ENCODE data around the gene NAA40. TPM values are rescaled to one million over a fixed set of nuclear protein-coding genes. Genes with fewer than 3 reads are reported as not detected.

NAA40 gene
- total RNA-seq, 1 donor: 16.4 TPM

DNA sequence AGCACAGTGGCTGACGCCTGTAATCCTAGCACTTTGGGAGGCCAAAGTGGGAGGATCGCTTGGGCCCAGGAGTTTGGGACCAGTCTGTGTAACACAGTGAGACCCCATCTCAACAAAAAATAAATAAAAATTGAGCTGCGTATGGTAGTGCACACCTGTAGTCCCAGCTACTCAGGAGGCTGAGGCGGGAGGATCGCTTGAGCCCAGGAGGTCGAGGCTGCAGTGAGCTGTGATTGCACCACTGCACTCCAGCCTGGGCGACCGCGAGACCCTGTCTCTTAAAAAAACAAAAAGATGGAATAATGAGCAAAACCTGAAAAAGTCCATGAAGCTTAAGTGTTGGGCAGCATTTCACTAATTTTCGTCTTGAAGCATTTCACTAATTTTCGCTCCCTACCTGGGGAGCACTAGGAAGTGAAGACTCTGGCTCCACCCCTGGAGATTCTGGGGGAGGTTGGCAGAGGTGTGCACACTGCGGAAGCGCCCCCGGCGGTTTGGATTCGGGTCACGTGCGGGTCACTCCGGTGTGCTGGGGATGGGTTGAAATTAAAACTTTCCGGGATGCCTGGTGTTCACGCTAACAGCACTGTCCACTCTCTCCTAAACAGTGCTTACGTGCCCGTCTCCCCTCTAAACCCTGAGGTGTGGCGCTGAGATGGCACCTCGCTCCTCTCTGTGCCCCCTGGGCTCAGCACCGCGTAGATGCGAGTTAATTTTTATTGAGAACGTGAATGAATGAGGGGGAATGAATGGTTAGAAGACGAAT, 906 bp upstream of the NAA40 start:
- no peak for DNase-seq (ENCODE audit: low read depth)
- TF ChIP-seq, protein P1, sequence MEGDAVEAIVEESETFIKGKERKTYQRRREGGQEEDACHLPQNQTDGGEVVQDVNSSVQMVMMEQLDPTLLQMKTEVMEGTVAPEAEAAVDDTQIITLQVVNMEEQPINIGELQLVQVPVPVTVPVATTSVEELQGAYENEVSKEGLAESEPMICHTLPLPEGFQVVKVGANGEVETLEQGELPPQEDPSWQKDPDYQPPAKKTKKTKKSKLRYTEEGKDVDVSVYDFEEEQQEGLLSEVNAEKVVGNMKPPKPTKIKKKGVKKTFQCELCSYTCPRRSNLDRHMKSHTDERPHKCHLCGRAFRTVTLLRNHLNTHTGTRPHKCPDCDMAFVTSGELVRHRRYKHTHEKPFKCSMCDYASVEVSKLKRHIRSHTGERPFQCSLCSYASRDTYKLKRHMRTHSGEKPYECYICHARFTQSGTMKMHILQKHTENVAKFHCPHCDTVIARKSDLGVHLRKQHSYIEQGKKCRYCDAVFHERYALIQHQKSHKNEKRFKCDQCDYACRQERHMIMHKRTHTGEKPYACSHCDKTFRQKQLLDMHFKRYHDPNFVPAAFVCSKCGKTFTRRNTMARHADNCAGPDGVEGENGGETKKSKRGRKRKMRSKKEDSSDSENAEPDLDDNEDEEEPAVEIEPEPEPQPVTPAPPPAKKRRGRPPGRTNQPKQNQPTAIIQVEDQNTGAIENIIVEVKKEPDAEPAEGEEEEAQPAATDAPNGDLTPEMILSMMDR (IDR thresholded peaks at IDR 0.05; ENCODE audit: insufficient read depth, low read depth, low read length): no peak
- peak overlapping the region; percentile 92 for H3K4me3 ChIP-seq (ENCODE audit: low read depth, low read length)

DNA sequence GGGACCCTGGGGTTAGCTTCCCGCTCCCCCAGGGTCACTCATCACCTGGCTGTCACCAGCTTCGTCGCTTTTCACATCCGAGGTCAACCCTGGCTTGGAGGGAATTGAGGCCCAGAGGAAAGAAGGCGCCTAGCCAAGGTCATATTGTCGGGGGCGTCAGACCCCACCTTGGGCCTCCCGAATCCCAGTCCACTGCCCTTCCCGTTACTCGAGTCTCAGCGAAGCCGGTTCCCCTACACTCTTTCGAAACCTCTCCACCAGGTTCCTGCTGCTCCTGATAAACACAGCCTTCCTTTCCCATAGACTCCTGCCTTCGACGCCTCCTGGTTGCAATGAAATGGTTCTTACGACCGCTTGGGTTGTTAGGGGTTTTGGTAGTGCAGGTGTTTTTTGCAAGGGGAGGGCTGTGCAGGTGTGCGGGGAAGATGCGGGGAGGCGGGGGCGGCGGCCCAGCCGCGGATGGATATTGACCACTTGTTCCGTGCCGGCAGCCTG, 642 bp downstream of the NAA40 start:
- peak; percentile 44 for DNase-seq (ENCODE audit: low read depth)
- TF ChIP-seq, protein P1 (IDR thresholded peaks at IDR 0.05; ENCODE audit: insufficient read depth, low read depth, low read length): no peak
- H3K4me3 ChIP-seq (ENCODE audit: low read depth, low read length): peak overlapping the region; percentile 92

DNA sequence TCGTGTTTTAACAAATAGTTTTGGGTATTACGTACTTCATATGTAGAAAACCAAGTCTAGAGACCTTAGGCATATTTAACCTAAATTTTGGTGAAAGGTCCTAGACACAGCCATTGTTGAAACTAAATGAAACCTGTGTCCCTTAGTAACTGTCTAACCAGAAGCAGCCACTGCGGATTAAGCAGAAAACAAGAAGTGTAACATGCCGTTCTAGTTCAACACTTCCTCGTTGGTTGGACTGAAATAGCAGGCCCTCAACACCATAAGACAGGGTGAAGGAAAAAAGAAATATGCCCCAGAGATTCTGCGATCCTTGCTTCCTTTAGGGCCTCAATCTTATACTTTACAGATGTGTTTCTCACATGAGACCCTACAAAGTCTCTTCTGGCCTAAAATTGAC, 2.0 kb downstream of the NAA40 start:
- no peak for DNase-seq (ENCODE audit: low read depth)
- TF ChIP-seq, protein P1 (IDR thresholded peaks at IDR 0.05; ENCODE audit: insufficient read depth, low read depth, low read length): no peak
- H3K4me3 ChIP-seq (ENCODE audit: low read depth, low read length): no peak overlapping the region

DNA sequence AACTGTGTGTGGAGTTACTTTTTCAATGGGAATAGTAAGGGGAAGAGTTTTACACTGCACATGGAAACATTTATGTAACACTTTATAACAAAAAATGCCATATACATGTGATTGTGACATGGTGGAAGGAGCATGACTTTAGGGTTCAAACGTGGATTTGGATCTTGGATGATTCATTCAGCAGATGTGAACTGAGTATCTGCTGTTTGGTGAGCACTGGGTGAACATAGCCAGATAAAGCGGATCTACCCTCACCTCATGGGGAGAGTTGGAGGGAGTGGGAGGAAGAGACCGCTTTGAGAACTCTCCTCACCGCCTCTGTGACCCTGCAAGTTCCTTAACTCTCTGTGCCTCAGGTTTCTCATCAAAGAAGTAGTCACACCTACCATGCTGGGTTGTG, 3.1 kb downstream of the NAA40 start:
- TF ChIP-seq, protein P1 (IDR thresholded peaks at IDR 0.05; ENCODE audit: insufficient read depth, low read depth, low read length): no peak
- no peak for DNase-seq (ENCODE audit: low read depth)
- H3K4me3 ChIP-seq (ENCODE audit: low read depth, low read length): no peak overlapping the region

DNA sequence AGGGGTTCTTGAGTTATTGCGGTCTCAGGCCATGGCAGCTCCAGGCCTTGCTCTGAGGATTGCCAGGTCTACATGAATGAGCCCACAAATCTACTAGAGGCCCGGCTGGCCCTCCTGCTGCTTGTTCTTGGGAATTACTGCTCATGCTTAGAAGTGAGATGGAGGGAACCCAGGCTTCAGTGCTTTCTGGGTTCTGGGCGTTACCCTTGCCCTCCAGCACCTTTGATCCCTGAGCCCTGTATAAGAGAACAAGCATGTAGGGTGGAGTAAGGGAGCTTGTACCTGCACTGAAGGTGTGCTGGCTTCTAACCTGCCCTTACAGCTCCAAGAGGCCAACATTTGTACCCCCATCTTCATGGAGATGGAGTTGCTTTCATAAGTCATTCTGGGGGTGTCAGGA, 4.0 kb downstream of the NAA40 start:
- DNase-seq (ENCODE audit: low read depth): no peak

DNA sequence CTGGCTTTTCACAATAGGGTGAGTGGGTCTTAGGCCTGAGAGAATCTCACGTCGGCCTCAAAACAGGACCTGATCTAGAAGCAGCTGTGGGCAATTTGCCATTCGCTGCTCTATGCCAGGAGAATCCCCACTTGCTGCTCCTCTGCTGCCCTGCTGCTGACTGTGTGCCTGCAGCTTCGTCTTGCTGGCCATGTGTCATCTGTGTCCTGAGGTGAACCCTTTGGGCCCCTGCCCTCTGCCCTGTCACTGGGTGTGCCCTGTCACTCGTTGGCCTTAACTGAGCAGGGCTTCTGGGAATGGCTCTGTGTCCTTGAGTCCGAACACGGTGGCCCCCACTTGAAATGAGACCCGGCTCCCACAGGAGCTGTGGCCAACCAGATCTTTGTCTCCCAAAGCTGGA, 6.2 kb downstream of the NAA40 start:
- DNase-seq (ENCODE audit: low read depth): no peak
- TF ChIP-seq, protein P1 (IDR thresholded peaks at IDR 0.05; ENCODE audit: insufficient read depth, low read depth, low read length): no peak
- H3K4me3 ChIP-seq (ENCODE audit: low read depth, low read length): no peak overlapping the region

More for the DNA sequence above, 4.0 kb downstream of the NAA40 start:
- H3K4me3 ChIP-seq (ENCODE audit: low read depth, low read length): no peak overlapping the region
- TF ChIP-seq, protein P1 (IDR thresholded peaks at IDR 0.05; ENCODE audit: insufficient read depth, low read depth, low read length): no peak
